Left kidney (tissue), 2 donors: ENCODE measurements around the gene WNK2. TPM values are rescaled to one million over a fixed set of nuclear protein-coding genes. Genes with fewer than 3 reads are reported as not detected.

Source experiments
- DNase-seq: peaks from one replicate; pipeline ENCODE4 v3.0.0-alpha.2; 2013
- polyA plus RNA-seq: library from polyadenylated mRNA; unstranded; fragments of 120-200 nt; gene quantifications from one replicate; pipeline ENCODE4 v1.2.1, GENCODE V29; 2013; ENCODE audit not compliant: insufficient read length

WNK2 gene
- polyA plus RNA-seq, 1 donor: 28.5 TPM

GRCh38 chr9:93254806-93255493 is 71.0 kb downstream of the WNK2 start:
- no peak for DNase-seq

- DNase-seq: no peak
Observed at GRCh38 chr9:93255494-93255867, 71.5 kb downstream of the WNK2 start.

- no peak for DNase-seq
Observed at GRCh38 chr9:93255994-93256877, 72.3 kb downstream of the WNK2 start.

GRCh38 chr9:93256878-93257807 is 73.2 kb downstream of the WNK2 start:
- no peak for DNase-seq

- DNase-seq: no peak
Observed at GRCh38 chr9:93257808-93258331, 73.9 kb downstream of the WNK2 start.

GRCh38 chr9:93258419-93258817 is 74.5 kb downstream of the WNK2 start:
- DNase-seq: no peak

GRCh38 chr9:93258818-93259489 is 75.0 kb downstream of the WNK2 start:
- no peak for DNase-seq

- DNase-seq: no peak
Observed at GRCh38 chr9:93259490-93260262, 75.7 kb downstream of the WNK2 start.

- no peak for DNase-seq
Observed at GRCh38 chr9:93260263-93261066, 76.5 kb downstream of the WNK2 start.

GRCh38 chr9:93261281-93261680 is 77.3 kb downstream of the WNK2 start:
- no peak for DNase-seq

- no peak for DNase-seq
Observed at GRCh38 chr9:93261735-93262523, 78.0 kb downstream of the WNK2 start.

GRCh38 chr9:93262537-93263310 is 78.8 kb downstream of the WNK2 start:
- no peak for DNase-seq

GRCh38 chr9:93263334-93264229 is 79.6 kb downstream of the WNK2 start:
- DNase-seq: no peak

- no peak for DNase-seq
Observed at GRCh38 chr9:93264338-93265125, 80.6 kb downstream of the WNK2 start.

GRCh38 chr9:93265301-93265971 is 81.5 kb downstream of the WNK2 start:
- DNase-seq: no peak

GRCh38 chr9:93265972-93266371 is 82.0 kb downstream of the WNK2 start:
- no peak for DNase-seq
